HG02642 (cell line): ENCODE results near the gene LETMD1.
"Not testable (repeated sequence)": the region's sequence is repeated elsewhere in the genome, so short reads cannot be mapped to it uniquely, and the experiment has no call there.

ENCODE experiments used
- ATAC-seq: cut with Tn5 transposase; IDR thresholded peaks from one replicate; pipeline ENCODE4 v1.9.1; 2021; ENCODE audit warnings: mild to moderate bottlenecking; ENCODE audit not compliant: unreplicated experiment, poor library complexity

LETMD1 gene

DNA sequence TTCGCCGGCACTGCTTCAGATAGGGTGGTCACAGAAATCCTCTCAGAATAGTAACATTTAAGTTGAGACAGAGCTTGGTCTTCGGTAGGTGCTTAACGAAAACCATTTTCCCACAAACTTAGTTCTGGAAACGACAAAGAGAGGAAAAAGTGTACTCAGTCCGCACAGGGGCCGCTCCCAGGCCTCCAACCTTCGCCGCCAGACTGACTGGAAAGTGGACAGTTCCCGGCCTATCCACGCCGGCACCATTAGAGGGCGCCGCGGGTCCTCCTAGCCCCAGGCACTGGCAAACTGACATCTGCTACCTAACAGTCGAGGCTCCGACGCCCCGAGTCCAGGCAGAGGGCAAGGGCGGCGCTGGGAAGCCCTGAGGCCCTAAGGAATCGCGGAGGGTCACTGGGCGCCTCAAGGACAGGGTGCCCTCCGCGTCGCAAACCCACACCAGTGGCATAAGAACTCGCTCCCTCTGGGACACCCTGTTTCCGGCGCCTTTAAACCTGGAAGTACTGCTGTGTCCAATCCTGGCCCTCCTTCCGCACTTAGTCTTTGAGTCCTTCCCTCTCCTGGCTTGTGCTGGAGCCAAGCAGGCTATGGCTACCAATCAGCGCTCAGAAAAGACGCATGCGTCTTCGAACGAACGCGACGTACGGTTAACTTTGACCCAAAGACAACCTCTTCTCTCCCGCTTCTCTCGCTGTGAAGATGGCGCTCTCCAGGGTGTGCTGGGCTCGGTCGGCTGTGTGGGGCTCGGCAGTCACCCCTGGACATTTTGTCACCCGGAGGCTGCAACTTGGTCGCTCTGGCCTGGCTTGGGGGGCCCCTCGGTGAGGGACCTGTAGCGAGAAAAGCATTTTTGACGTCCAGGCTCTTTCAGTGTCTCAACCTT lies at the start of gene LETMD1:
LETMD1 (plus strand) TSS at position 673 of the 886 bp plus-strand sequence; CDS start at position 703, 30 bp downstream.
- ATAC-seq = peak; percentile 97

DNA sequence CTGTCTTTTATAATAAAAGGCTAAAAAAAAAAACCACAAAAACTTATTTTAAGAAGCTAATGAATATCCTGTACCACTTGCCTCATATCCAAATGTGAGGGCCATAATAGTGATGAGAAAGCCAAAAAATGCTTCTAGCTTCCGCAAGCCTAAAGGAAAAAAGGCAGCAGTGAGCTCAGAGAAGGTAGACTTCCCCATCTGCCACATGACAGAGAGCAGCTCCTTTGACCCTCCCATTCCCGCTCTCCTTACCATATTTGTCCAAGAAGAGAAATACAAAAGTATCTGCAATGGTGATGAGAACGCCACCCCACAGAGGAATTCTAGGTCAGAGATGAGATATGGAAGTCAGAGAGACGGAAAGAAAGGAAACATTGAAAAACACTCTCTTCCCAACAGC lies 49.0 kb upstream of the LETMD1 start:
- no peak for ATAC-seq

GRCh38 chr12:51000245-51000644 lies 47.9 kb upstream of the LETMD1 start:
- ATAC-seq = no peak

DNA sequence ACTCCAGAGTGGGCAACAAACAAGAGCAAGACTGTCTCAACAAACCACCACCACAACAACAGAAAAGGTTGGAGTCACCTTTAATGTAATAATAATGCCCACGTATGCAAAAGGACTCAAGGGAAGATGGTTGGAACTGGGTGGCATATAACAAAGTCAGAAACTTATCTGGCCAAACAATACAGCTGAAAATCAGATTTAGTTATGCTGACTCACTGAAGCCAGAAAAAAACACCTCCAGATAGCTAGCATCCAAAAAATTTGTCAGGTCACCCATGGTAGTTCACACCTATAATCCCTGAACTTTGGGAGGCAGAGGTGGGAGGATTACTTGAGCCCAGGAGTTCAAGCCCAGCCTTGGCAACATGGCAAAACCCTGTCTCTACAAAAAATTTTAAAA lies 46.3 kb upstream of the LETMD1 start:
- ATAC-seq = no peak

DNA sequence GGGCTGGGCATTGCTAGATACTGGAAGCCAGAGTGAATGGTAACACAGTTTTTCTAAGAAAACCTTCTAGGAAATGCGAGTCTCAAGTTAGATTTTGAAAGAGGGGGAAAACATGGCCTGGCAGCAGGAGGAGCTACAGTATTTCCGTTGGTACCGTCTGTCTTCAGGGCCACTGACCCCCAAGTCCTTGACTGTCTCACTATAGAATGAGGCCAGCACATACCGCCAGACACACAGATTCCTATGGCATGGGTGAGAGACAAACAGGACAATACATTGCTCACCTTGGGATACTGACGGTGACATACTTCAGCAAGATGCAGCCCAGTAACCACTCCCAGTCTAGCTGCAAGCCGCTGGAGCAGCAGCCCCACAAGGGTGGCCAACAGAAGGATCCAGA lies 43.6 kb upstream of the LETMD1 start:
- ATAC-seq = no peak

DNA sequence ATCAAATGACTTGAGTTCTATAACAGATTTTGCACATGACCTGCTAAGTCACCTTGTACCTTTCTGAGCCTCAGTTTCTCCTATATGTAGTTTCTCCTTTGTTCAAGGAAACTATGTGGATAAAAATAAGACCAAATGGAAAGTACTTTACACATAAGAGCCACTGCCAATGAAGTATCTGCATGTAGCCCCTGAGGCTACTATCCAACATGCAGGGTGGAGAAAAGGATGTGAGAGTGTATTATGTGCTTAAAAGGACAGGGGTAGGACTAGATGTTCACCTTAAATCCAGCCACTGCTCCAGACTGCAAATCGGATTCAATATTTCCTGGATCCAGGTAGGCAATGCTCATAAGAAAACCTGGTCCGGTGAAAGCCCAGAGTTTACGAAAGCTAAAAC lies 43.1 kb upstream of the LETMD1 start:
- ATAC-seq = no peak

- ATAC-seq = no peak
These were observed 42.5 kb upstream of the LETMD1 start for GRCh38 chr12:51005671-51006070.

- no peak for ATAC-seq
These were observed 39.6 kb upstream of the LETMD1 start for GRCh38 chr12:51008329-51009055.

- ATAC-seq = no peak
These were observed 39.1 kb upstream of the LETMD1 start for GRCh38 chr12:51009056-51009440.

DNA sequence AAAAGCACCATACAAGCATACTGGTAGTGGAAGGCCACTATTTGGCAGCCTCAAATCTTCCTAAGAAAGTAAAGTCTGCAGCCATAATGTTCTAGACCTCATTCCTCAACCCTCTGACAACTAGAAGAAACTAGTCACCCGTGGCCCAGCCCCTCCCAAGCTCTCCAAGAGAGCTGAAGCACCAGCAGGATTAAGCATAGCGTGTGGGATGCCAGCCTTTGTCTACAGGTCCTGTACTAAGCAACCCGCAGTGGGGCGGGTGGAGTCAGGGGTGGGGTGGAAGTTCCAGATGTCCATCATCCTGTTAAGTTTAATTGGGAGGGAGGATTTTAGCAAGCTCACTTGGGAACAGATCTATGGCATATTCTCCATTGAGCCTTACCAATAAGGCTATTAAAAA lies 36.2 kb upstream of the LETMD1 start:
- no peak for ATAC-seq

DNA sequence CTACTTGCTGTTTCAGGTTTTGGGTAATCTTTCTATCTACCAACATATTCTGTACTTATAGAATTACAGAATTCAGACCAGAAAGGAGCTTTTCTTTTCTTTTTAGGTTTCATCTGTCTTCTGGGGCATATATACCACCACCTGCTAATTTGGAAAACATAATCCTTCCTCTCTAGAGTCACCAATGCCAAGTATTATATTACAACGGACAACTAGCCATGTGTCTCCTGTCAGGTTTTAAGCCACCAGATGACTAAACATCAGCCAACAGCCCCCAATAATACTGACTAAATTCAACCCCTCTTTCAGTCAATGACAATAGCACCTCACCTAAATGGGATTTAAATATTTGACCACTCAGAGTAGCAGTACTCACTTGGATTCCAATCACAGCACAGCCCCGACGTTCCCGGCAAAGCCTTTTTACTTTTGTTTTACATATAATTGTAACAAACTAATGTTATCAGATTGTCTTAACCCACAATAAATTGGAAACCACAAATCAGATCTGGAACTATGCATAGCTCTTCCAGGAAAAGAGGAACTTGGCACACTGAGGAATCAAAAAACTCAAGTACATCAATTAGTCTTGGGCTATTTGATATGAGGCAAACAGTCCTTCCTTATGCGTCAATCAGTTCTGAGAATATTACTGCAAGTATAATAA lies 35.4 kb upstream of the LETMD1 start:
- no peak for ATAC-seq

DNA sequence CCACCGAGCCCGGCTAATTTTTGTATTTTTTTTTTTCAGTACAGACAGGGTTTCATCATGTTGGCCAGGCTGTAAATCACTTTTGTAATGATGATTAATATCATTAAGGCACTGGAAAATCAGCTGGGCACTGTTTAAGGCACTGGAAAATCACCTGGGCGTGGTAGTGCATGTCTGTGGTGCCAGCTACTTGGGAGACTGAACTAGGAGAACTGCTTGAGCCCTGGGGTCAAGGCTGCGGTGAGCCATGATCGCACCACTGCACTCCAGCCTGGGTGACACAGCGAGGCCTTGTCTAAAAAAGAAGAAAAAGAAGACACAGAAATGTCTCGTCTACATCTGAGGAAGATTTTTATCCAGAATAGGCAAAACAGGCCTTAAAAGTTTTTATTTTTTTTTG lies 34.7 kb upstream of the LETMD1 start:
- ATAC-seq = no peak

DNA sequence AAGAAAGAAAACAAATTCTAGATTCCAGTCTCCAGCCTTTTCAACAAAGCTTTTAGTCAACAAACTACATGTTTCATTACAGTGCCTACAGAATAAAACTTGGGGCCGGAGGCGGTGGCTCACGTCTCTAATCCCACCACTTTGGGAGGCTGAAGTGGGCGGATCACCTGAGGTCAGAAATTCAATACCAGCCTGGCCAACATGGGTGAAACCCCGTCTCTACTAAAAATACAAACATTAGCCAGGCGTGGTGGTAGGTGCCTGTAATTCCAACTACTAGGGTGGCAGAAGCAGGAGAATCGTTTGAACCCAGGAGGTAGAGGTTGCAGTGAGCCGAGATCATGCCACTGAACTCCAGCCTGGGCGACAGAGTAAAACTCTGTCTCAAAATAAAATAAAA lies 33.7 kb upstream of the LETMD1 start:
- ATAC-seq = not testable (repeated sequence)

DNA sequence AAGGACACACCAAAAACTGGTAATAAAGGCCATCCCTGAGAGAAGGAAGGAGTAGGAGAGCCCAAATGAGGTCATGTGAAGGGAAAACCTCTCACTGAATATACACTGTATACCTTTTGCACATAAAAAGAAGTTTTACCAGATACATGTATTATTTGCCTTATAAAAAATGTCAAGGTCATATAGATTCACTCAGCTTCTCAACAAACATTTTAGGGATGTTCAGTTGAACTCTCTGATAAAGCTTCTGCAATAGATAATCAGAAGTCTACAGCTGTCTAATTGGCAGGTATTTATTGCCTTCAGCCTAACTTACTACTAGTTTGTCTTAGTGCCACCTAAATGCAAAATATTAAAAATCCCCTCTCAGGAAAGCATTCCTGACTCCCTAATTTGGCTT lies 30.7 kb upstream of the LETMD1 start:
- ATAC-seq = no peak

DNA sequence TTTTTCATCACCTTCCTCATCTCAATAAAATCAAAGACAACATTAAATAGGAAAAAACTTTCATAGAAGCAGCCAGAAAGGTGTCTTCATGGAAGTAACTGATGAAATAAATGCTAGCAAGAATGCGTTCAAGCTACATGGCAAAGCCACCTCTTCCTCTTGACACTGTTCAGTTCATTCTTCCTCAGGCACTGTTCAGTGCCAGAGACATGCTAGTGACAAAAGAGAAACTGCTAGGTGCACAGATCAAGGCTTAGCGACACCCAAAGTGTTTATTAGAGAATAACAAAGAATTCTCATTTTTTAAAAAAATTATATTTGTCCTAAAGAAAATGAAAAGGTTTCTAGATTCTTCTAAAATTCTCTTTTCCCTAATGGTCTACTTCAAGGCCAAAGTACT lies 29.2 kb upstream of the LETMD1 start:
- ATAC-seq = no peak

DNA sequence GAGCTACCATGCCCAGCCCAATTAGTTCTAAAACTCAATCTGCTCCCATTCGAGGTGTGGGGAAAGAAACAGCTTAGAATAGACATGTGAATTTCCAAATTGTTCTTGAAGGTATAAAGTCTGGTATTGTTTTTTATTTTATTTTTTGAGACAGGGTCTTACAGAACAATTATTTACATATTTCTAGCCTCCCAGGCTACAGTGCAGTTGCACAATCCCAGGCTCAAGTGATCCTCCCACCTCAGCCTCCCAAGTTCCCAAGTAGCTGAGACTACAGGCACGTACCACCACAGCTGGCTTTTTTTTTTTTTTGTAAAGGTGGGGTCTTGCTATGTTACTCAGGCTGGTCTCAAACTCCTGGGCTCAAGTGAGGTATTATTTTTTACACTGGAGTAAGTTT lies 28.2 kb upstream of the LETMD1 start:
- ATAC-seq = no peak

GRCh38 chr12:51020448-51021182 lies 27.5 kb upstream of the LETMD1 start:
- ATAC-seq = no peak

- no peak for ATAC-seq
These were observed 26.4 kb upstream of the LETMD1 start for GRCh38 chr12:51021694-51022093.

DNA sequence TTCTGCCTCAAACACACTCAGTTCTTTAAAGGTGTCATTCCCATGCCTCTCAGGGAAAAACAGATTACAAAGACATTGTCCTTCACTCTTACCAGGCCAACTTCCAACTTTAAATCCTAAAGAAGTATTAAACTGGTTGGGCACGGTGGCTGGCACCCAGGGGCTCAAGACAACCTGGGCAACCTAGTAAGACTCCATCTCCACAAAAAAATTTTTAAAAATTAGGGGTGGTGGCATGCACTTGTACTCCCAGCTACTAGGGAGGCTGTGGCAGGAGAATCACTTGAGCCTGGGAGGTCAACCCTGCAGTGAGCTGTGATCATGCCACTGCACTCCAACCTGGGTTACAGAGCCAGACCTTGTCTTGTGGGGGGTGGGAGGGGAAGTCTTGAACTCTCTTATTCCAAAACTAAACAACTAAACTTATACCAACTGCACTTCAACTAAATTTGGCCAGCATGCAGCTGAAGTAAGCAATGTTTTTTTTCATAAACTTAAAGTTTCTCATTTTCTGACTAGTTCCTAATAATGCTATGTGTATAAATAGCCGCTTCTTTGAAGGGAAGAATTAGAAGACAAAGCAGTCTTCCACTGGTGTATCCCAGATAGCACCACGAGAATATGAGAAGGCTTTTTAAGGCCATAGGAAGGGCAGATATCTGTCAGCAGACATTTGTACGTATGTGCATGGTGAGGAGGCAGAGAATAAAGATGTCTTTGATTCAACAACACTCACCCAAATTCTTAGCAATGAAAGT lies 24.3 kb upstream of the LETMD1 start:
- ATAC-seq = no peak

DNA sequence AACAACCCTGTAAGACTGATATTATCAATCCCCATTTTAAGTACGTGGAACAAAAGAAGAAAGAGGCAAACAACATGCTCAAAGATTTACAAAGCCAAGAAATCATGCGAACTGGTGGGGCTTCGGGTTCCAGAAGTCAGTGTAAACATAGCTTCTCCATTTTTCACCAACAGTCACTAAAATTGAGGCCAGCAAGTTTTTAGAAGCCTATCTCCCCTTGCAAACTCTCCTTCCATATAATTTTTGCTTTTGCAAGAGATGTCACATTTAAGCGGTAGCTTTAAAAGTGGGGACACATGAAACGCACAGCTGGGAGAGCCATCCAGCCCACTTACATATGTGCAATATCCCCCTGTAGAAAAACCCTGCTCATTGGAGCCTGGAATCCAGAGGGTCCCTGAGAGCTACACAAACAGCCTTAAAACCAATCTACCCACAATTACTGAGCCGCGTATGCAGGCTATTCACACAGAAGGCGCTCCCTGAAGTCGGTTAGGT lies 22.7 kb upstream of the LETMD1 start:
- ATAC-seq = no peak
